ENCODE measurements around the gene SP110. TPM values are rescaled to one million over a fixed set of nuclear protein-coding genes. Genes with fewer than 3 reads are reported as not detected.

Gene SP110
- total RNA-seq, 4 donors from 2014 or later: 11.8 to 32.7 (median 21.2) TPM

DNA sequence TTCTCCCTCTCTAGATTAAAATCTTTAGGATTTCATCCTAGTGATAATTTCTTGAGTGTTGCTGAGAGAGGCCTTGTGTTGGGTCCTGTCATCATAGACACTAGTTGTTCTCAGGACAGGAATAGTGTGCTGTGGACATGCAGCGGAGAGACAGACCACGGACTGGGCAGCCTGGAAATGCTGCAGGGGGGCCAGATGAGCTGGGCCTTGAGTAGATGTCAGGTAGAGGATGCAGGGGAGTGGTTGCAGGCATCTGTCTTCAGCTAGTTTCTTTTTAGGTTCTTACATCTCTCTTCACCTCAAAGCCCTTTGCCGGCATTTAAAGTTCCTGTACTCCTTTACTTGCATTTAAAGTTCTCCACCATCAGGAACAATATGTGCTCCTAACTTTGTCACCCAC lies 42.8 kb downstream of the SP110 start:
- WGBS: 83% methylated on average over 3 of the region's 3 CpGs
- Histone ChIP-seq H3K4me1 (no peaks in the 10 kb centered on the region), H3K36me3 (peaks cover 87% of the 10 kb centered on the region), H3K9me3 (no peaks in the 10 kb centered on the region), H3K27ac (no peak overlapping the region), H3K27me3 (no peaks in the 10 kb centered on the region), H3K4me3 (no peak overlapping the region)
- DNase-seq (ENCODE audit: low spot score in 2 of 2): no peak
- no peak for TF ChIP-seq EP300 (IDR thresholded peaks at IDR 0.05)
- TF ChIP-seq POLR2A (IDR thresholded peaks at IDR 0.05): no peak
- TF ChIP-seq POLR2AphosphoS5 (IDR thresholded peaks at IDR 0.05): no peak
- TF ChIP-seq, protein P1, sequence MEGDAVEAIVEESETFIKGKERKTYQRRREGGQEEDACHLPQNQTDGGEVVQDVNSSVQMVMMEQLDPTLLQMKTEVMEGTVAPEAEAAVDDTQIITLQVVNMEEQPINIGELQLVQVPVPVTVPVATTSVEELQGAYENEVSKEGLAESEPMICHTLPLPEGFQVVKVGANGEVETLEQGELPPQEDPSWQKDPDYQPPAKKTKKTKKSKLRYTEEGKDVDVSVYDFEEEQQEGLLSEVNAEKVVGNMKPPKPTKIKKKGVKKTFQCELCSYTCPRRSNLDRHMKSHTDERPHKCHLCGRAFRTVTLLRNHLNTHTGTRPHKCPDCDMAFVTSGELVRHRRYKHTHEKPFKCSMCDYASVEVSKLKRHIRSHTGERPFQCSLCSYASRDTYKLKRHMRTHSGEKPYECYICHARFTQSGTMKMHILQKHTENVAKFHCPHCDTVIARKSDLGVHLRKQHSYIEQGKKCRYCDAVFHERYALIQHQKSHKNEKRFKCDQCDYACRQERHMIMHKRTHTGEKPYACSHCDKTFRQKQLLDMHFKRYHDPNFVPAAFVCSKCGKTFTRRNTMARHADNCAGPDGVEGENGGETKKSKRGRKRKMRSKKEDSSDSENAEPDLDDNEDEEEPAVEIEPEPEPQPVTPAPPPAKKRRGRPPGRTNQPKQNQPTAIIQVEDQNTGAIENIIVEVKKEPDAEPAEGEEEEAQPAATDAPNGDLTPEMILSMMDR (IDR thresholded peaks at IDR 0.05): no peak

DNA sequence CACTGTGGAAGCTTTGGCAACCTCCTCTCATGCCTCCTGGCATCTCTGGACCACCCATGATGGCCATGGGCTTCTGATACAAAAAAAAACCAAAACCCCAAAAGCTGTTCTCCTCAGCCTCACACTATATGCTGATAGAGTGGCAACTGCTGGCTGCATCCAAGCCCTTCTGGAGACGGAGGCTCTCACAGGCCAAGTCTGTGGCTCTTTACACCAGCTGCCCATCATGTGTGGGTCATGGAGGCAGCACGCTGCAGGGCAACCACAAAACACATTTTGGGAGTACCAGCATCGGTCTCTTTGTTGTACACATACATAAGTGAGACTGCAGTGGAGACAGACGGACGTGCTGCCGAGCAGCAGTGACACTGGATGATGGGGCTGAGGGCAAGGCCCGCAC lies 45.3 kb downstream of the SP110 start:
- Histone ChIP-seq H3K27ac (no peak overlapping the region), H3K27me3 (no peaks in the 10 kb centered on the region), H3K9me3 (no peaks in the 10 kb centered on the region), H3K36me3 (peaks cover 73% of the 10 kb centered on the region), H3K4me1 (no peaks in the 10 kb centered on the region), H3K4me3 (no peak overlapping the region)
- DNase-seq (ENCODE audit: low spot score in 2 of 2): no peak
- no peak for TF ChIP-seq EP300 (IDR thresholded peaks at IDR 0.05)
- 87% methylated on average over 6 of the region's 7 CpGs for WGBS

GRCh38 chr2:230172852-230173251 lies 46.9 kb downstream of the SP110 start:
- Histone ChIP-seq H3K4me3 (no peak overlapping the region), H3K27ac (no peak overlapping the region), H3K36me3 (peaks cover 59% of the 10 kb centered on the region), H3K9me3 (no peaks in the 10 kb centered on the region), H3K4me1 (no peaks in the 10 kb centered on the region), H3K27me3 (no peaks in the 10 kb centered on the region)
- WGBS: 91% methylated on average over 11 of the region's 11 CpGs
- TF ChIP-seq, protein P1 (IDR thresholded peaks at IDR 0.05): no peak
- TF ChIP-seq POLR2AphosphoS5 (IDR thresholded peaks at IDR 0.05) (no peak), POLR2A (IDR thresholded peaks at IDR 0.05) (no peak), EP300 (IDR thresholded peaks at IDR 0.05) (no peak)
- no peak for DNase-seq (ENCODE audit: low spot score in 2 of 2)

- Histone ChIP-seq H3K27ac (no peak overlapping the region), H3K4me1 (no peaks in the 10 kb centered on the region), H3K27me3 (no peaks in the 10 kb centered on the region), H3K9me3 (no peaks in the 10 kb centered on the region), H3K36me3 (peaks cover 59% of the 10 kb centered on the region), H3K4me3 (no peak overlapping the region)
- WGBS: 89% methylated on average over 1 of the region's 4 CpGs
- TF ChIP-seq EP300 (IDR thresholded peaks at IDR 0.05) (no peak), POLR2A (IDR thresholded peaks at IDR 0.05) (no peak), POLR2AphosphoS5 (IDR thresholded peaks at IDR 0.05) (no peak)
- TF ChIP-seq, protein P1 (IDR thresholded peaks at IDR 0.05): no peak
- no peak for DNase-seq (ENCODE audit: low spot score in 2 of 2)
Measured at GRCh38 chr2:230172156-230172555, 47.6 kb downstream of the SP110 start.

DNA sequence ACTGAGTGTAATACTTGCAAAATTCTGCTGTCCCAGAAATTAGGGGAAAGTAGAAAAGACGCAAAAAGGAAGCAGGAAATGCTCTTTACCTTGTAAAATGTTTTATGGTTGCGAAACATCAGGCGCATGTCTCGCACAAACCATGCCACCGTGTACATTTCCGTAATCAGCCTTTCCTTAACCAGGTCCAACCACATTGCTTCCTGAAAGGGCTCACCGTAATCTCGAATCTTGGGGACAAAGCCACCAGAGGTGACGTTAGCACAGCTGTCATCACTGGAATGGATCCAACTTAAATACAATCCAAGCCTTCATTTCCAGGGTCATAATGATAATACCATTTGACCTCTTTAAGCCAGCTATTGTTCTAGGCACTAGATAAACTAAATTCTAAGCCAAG lies 49.3 kb downstream of the SP110 start:
- no peak for DNase-seq (ENCODE audit: low spot score in 2 of 2)
- no peaks in the 10 kb centered on the region for H3K9me3 ChIP-seq
- 73% methylated on average over 9 of the region's 9 CpGs for WGBS
- H3K4me3 ChIP-seq: no peak overlapping the region
- H3K27ac ChIP-seq: no peak overlapping the region
- H3K36me3 ChIP-seq: peaks cover 46% of the 10 kb centered on the region
- H3K27me3 ChIP-seq: no peaks in the 10 kb centered on the region
- TF ChIP-seq EP300 (IDR thresholded peaks at IDR 0.05): no peak
- TF ChIP-seq POLR2AphosphoS5 (IDR thresholded peaks at IDR 0.05): no peak
- TF ChIP-seq POLR2A (IDR thresholded peaks at IDR 0.05): no peak
- TF ChIP-seq, protein P1 (IDR thresholded peaks at IDR 0.05): no peak
- no peaks in the 10 kb centered on the region for H3K4me1 ChIP-seq

DNA sequence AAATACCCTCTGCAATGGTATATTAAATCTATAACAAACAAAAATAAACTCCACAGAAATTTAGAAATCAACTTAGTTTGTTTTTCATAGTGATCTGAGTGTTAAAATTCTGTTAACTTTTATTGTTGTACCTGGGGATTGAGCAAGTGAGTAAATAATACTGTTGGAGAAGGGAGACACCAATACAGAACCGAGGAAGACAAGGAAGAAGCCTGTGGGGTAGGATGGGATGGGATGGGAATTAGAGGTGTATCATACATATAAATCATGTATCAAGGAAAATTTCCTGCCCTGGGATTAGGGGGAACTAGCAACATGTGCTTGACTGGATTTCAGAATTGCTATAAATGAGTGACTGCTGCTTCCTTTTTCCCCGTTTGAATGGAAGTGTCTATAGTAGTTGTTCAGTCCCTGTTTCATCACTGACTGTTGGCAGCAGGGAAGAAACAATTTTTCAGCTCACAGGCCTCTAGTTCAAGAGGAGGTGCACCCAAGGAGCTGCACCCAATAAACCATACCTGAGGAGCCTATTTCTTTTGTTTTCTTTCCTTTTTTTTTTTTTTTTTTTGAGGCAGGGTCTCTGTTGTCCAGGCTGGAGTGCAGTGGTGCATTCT lies 53.1 kb downstream of the SP110 start:
- Histone ChIP-seq H3K27me3 (no peaks in the 10 kb centered on the region), H3K36me3 (peaks cover 10% of the 10 kb centered on the region), H3K4me3 (no peak overlapping the region), H3K9me3 (no peaks in the 10 kb centered on the region), H3K27ac (no peak overlapping the region), H3K4me1 (no peaks in the 10 kb centered on the region)
- WGBS: 75% methylated on average over 2 of the region's 2 CpGs
- TF ChIP-seq, protein P1 (IDR thresholded peaks at IDR 0.05): no peak
- TF ChIP-seq POLR2AphosphoS5 (IDR thresholded peaks at IDR 0.05): no peak
- TF ChIP-seq POLR2A (IDR thresholded peaks at IDR 0.05): no peak
- TF ChIP-seq EP300 (IDR thresholded peaks at IDR 0.05): no peak
- no peak for DNase-seq (ENCODE audit: low spot score in 2 of 2)
